Mesothelial cell of epicardium (in vitro differentiated cells): Measurements from ENCODE around the gene GGTLC1. TPM values are rescaled to one million over a fixed set of nuclear protein-coding genes. Genes with fewer than 3 reads are reported as not detected.

Experiments used
- DNase-seq, 2 experiments: peaks; one replicate each; pipeline ENCODE4 v3.0.0; 2021; ENCODE audit warnings: low spot score in 2 of 2; ENCODE audit not compliant: unreplicated experiment in 2 of 2
- H3K27ac Mint-ChIP-seq: 2 replicates; pipeline ENCODE4 v1.8.0; 2021; ENCODE audit warnings: mixed read lengths
- H3K27me3 Mint-ChIP-seq: 2 replicates; pipeline ENCODE4 v1.8.0; 2021; ENCODE audit warnings: low read depth, mixed read lengths
- H3K36me3 Mint-ChIP-seq: 2 replicates; pipeline ENCODE4 v1.8.0; 2021; ENCODE audit warnings: mixed read lengths
- H3K4me1 Mint-ChIP-seq: 2 replicates; pipeline ENCODE4 v1.8.0; 2021; ENCODE audit warnings: mixed read lengths
- H3K4me3 Mint-ChIP-seq: 2 replicates; pipeline ENCODE4 v1.8.0; 2021; ENCODE audit warnings: mild to moderate bottlenecking, moderate library complexity, mixed read lengths
- H3K9me3 Mint-ChIP-seq: 2 replicates; pipeline ENCODE4 v1.8.0; 2021; ENCODE audit warnings: mixed read lengths
- CTCF ChIP-seq: fragments of 200-600 bp; sonication (generic); IDR thresholded peaks from one replicate; pipeline ENCODE4 v1.5.0; 2021; ENCODE audit warnings: antibody characterized with exemption; ENCODE audit not compliant: unreplicated experiment
- total RNA-seq: library from RNA; stranded (reverse); gene quantifications from 3 replicates; pipeline ENCODE4 v1.2.1, GENCODE V29; 2021

Gene GGTLC1
- total RNA-seq, 1 donor from 2014 or later: not detected

- Mint-ChIP-seq H3K4me1 (no peaks in the 10 kb centered on the region), H3K36me3 (no peaks in the 10 kb centered on the region), H3K27me3 (peaks cover 5% of the 10 kb centered on the region), H3K9me3 (peaks cover 39% of the 10 kb centered on the region), H3K4me3 (no peak overlapping the region), H3K27ac (no peak overlapping the region)
- no peak for TF ChIP-seq CTCF
- no peak for DNase-seq
Measured at GRCh38 chr20:23966298-23966697, 22.3 kb downstream of the GGTLC1 start.

- Mint-ChIP-seq H3K27me3 (no peaks in the 10 kb centered on the region), H3K4me1 (no peaks in the 10 kb centered on the region), H3K36me3 (no peaks in the 10 kb centered on the region), H3K4me3 (no peak overlapping the region), H3K27ac (no peak overlapping the region), H3K9me3 (peaks cover 42% of the 10 kb centered on the region)
- no peak for TF ChIP-seq CTCF
- DNase-seq: no peak
Measured at GRCh38 chr20:23963941-23964340, 24.6 kb downstream of the GGTLC1 start.

- H3K36me3 Mint-ChIP-seq: no peaks in the 10 kb centered on the region
- H3K27me3 Mint-ChIP-seq: no peaks in the 10 kb centered on the region
- no peaks in the 10 kb centered on the region for H3K4me1 Mint-ChIP-seq
- H3K4me3 Mint-ChIP-seq: no peak overlapping the region
- no peak for DNase-seq
- TF ChIP-seq CTCF: no peak
- H3K9me3 Mint-ChIP-seq: peaks cover 37% of the 10 kb centered on the region
- no peak overlapping the region for H3K27ac Mint-ChIP-seq
Measured at GRCh38 chr20:23962272-23962671, 26.3 kb downstream of the GGTLC1 start.

- Mint-ChIP-seq H3K27me3 (peaks cover 7% of the 10 kb centered on the region), H3K36me3 (no peaks in the 10 kb centered on the region), H3K9me3 (peaks cover 15% of the 10 kb centered on the region), H3K4me1 (no peaks in the 10 kb centered on the region), H3K27ac (no peak overlapping the region), H3K4me3 (no peak overlapping the region)
- DNase-seq: no peak
- TF ChIP-seq CTCF: no peak
Measured at GRCh38 chr20:23959054-23959453, 29.5 kb downstream of the GGTLC1 start.

GRCh38 chr20:23955896-23956295 lies 32.7 kb downstream of the GGTLC1 start:
- no peaks in the 10 kb centered on the region for H3K4me1 Mint-ChIP-seq
- DNase-seq: no peak
- no peaks in the 10 kb centered on the region for H3K36me3 Mint-ChIP-seq
- TF ChIP-seq CTCF: no peak
- H3K27ac Mint-ChIP-seq: no peak overlapping the region
- peaks cover 3% of the 10 kb centered on the region for H3K9me3 Mint-ChIP-seq
- peaks cover 21% of the 10 kb centered on the region for H3K27me3 Mint-ChIP-seq
- H3K4me3 Mint-ChIP-seq: no peak overlapping the region
